ENCODE measurements around the gene CDK18. TPM values are rescaled to one million over a fixed set of nuclear protein-coding genes. Genes with fewer than 3 reads are reported as not detected.

Gene CDK18
- total RNA-seq, 2 donors from 2014 or later = 11.1 to 16.2 TPM

GRCh38 chr1:205510308-205510950 is 6.0 kb downstream of the CDK18 start:
- intact Hi-C loops (cut with DNase I) = no loop called here
- WGBS = 51% methylated on average over 7 of the region's 7 CpGs
- H3K27me3 ChIP-seq (replicated peaks; ENCODE audit: insufficient read depth) = no peaks in the 10 kb centered on the region
- no peaks in the 10 kb centered on the region for H3K9me3 ChIP-seq
- H3K4me3 ChIP-seq = no peak overlapping the region
- TF ChIP-seq POLR2AphosphoS5 (IDR thresholded peaks at IDR 0.05) (no peak), POLR2A (IDR thresholded peaks at IDR 0.05) (no peak)
- H3K4me1 ChIP-seq (replicated peaks) = no peaks in the 10 kb centered on the region
- no peaks in the 10 kb centered on the region for H3K36me3 ChIP-seq
- DNase-seq (ENCODE audit: low spot score) = no peak
- no peak overlapping the region for H3K27ac ChIP-seq

GRCh38 chr1:205510951-205511330 is 6.5 kb downstream of the CDK18 start:
- Histone ChIP-seq H3K27me3 (replicated peaks; ENCODE audit: insufficient read depth) (no peaks in the 10 kb centered on the region), H3K36me3 (no peaks in the 10 kb centered on the region), H3K9me3 (no peaks in the 10 kb centered on the region), H3K4me3 (no peak overlapping the region), H3K27ac (no peak overlapping the region), H3K4me1 (replicated peaks) (no peaks in the 10 kb centered on the region)
- intact Hi-C loops (cut with DNase I) = no loop called here
- no peak for DNase-seq (ENCODE audit: low spot score)
- WGBS = 71% methylated on average over 3 of the region's 3 CpGs
- TF ChIP-seq POLR2AphosphoS5 (IDR thresholded peaks at IDR 0.05) = no peak
- no peak for TF ChIP-seq CTCF (IDR thresholded peaks at IDR 0.05)
- TF ChIP-seq POLR2A (IDR thresholded peaks at IDR 0.05) = no peak

GRCh38 chr1:205512059-205513045 is 7.9 kb downstream of the CDK18 start:
- no peaks in the 10 kb centered on the region for H3K27me3 ChIP-seq (replicated peaks; ENCODE audit: insufficient read depth)
- no peak overlapping the region for H3K4me3 ChIP-seq
- H3K4me1 ChIP-seq (replicated peaks) = no peaks in the 10 kb centered on the region
- DNase-seq (ENCODE audit: low spot score) = no peak
- H3K9me3 ChIP-seq = no peaks in the 10 kb centered on the region
- H3K36me3 ChIP-seq = no peaks in the 10 kb centered on the region
- no peak for TF ChIP-seq CTCF (IDR thresholded peaks at IDR 0.05)
- no peak for TF ChIP-seq POLR2AphosphoS5 (IDR thresholded peaks at IDR 0.05)
- no peak for TF ChIP-seq POLR2A (IDR thresholded peaks at IDR 0.05)
- no peak overlapping the region for H3K27ac ChIP-seq
- 85% methylated on average over 13 of the region's 13 CpGs for WGBS
- intact Hi-C loops (cut with DNase I) = no loop called here

DNA sequence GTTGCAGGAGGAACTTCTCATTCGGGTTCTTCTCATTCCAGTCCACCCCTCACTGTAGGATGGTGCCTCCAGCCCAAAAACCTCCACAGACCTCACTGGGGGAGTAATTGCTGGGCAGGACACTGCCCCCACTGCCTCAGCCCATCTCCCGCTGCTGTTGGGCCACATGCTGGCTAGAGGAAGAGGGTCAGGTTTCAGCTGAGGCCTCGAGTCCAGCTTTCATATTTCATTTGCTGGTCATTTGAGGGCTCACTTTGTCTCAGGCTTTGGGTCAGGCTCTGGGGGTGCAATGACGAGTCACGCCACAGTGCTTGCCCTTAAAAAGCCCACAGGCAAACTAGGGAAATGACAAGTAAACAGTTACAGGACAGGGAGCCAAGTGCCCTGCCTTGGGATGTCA is 9.3 kb downstream of the CDK18 start:
- Histone ChIP-seq H3K36me3 (no peaks in the 10 kb centered on the region), H3K27me3 (replicated peaks; ENCODE audit: insufficient read depth) (no peaks in the 10 kb centered on the region), H3K27ac (no peak overlapping the region), H3K4me1 (replicated peaks) (no peaks in the 10 kb centered on the region), H3K9me3 (no peaks in the 10 kb centered on the region), H3K4me3 (no peak overlapping the region)
- 71% methylated on average over 5 of the region's 5 CpGs for WGBS
- TF ChIP-seq CTCF (IDR thresholded peaks at IDR 0.05) (no peak), POLR2A (IDR thresholded peaks at IDR 0.05) (no peak), POLR2AphosphoS5 (IDR thresholded peaks at IDR 0.05) (no peak)
- intact Hi-C loops (cut with DNase I) = no loop called here
- DNase-seq (ENCODE audit: low spot score) = no peak

DNA sequence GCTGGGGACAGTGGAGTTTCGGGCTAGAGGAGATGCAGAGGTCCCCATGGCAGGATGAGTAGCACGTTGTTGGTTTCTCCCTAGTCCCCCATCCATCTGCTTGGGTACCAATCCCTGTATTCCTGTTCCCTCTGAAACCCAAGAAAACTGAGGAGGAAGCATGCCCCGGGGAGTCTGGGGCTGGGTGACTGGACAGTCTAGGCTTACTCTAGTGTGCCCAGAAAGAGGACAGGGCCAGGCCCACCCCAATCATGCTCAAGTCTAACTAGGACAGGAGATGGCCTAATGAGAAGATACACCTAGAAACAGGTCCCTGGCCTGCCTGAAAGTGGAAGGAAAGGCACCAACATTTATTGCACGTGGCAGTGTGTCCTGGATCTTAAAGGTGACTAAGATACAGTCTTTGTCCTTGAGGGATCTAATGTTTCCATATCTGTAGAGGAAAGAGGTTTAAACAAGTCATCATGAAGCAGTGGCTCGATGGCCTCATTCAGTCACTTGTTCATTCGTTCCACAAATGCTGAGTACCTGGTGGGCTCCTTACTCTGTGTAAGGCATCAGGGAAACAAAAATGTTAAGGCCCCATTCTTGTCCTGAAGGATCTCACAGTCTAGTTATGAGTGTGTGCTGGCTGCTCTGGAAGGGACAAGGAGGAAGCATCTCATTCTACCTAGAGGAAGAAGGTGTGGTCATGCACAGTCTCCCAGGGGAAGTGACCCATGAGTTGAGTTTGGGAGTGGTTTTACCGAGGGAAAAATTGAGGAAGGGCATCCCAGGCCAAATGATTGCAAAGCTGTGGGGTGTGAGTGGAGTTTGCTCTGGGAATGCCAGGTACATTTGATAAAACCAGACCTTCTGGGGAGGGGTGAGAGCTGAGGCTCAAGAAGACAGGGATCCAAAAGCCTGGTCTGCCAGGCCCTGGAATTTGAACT is 10.0 kb downstream of the CDK18 start:
- no peak overlapping the region for H3K27ac ChIP-seq
- H3K4me3 ChIP-seq = no peak overlapping the region
- WGBS = 85% methylated on average over 7 of the region's 7 CpGs
- peaks cover 4% of the 10 kb centered on the region for H3K4me1 ChIP-seq (replicated peaks)
- no peaks in the 10 kb centered on the region for H3K27me3 ChIP-seq (replicated peaks; ENCODE audit: insufficient read depth)
- H3K36me3 ChIP-seq = no peaks in the 10 kb centered on the region
- intact Hi-C loops (cut with DNase I) = no loop called here
- no peak for TF ChIP-seq CTCF (IDR thresholded peaks at IDR 0.05)
- no peak for TF ChIP-seq POLR2AphosphoS5 (IDR thresholded peaks at IDR 0.05)
- TF ChIP-seq POLR2A (IDR thresholded peaks at IDR 0.05) = no peak
- H3K9me3 ChIP-seq = no peaks in the 10 kb centered on the region
- DNase-seq (ENCODE audit: low spot score) = no peak
